T1000 (cell line): Measurements from ENCODE around the gene P2RY6.
A peak's percentile ranks its signal among the peaks of the same experiment; 100 is the strongest.

Experiments used
- DNase-seq: peaks from one replicate; lab custom pipeline; 2025; ENCODE audit warnings: mixed read lengths; lab: John Stamatoyannopoulos, UW

Gene P2RY6

DNA sequence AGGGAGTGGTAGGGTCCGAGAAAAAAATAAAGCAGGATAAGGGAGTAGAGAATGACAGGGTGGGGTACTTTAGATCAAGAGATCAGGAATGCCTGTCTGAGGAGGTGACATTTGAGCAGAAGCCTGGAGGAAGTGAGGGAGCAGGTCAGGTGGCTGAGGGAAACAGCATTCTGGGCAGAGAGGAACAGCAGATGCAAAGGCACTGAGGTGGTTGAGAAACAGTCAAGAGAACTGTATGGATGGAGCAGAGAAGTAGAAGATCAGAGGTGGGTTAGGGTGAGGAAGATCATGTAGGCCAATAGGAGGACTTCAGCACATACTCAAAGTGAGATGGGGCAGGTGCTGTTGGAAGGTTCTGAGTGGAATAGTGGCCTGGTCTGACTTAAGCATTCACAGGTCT lies 44.3 kb downstream of the P2RY6 start:
- no peak for DNase-seq

DNA sequence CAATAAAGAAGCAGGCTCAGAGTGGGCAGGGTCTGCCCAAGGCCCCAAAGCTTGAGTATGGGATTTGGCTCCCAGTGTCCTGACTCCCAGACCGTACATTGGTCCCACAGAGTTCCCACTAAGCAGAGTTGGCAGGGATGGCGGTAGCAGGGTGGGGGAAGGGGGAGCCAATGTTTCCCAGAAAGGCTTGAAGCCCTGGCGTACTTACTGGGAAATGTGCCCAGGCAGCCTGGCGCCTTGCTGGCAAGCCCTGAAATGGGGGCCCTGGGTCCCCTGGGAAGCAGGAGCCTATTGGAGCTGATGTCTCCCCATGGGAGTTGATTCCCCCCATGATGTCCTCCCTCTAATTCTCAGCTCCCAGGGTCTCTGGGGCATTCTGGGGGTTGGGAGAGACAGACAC lies 45.2 kb downstream of the P2RY6 start:
- DNase-seq, result no peak

DNA sequence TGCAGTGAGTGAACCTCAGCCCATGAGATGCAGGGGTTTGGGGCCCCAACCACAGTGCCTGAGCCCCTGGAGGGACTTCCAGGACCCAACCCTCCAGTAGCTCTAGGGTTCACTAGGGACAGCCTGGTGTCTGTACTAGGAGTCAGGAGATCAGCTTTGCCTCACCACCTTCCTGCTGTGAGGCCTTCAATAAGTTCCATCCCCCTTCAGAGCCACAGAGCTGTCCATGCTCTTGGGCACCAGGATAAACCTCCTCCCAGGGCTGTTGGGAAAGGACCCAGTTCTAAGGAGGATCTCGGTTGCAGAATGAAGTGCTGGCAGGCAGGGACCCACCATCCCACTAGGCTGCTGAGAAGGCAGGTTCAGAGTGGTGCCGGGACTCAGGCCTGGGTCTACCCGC lies 45.7 kb downstream of the P2RY6 start:
- DNase-seq, result no peak

DNA sequence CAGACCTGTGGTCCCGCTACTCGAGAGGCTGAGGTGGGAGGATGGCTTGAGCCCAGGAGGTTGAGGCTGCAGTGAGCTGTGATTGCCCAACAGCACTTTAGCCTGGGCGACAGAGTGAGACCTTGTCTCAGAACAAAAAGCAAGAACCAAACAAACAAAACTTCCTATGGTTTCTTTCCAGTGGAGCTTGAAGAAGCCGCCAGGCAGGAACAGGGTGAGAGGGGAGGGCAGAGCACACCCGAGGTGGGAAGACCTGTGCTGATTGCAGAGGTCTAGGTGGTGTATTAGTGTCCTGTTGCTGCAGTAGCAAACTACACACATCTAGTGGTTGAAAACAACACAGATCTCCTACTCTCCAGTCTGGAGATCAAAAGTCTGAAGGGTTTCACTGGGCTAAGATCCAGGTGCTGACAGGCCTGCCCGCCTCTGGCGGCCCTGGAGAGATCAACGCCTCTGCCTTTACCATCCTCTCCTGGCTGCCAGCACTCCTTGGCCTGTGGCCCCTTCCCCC lies 46.4 kb downstream of the P2RY6 start:
- DNase-seq, result no peak

DNA sequence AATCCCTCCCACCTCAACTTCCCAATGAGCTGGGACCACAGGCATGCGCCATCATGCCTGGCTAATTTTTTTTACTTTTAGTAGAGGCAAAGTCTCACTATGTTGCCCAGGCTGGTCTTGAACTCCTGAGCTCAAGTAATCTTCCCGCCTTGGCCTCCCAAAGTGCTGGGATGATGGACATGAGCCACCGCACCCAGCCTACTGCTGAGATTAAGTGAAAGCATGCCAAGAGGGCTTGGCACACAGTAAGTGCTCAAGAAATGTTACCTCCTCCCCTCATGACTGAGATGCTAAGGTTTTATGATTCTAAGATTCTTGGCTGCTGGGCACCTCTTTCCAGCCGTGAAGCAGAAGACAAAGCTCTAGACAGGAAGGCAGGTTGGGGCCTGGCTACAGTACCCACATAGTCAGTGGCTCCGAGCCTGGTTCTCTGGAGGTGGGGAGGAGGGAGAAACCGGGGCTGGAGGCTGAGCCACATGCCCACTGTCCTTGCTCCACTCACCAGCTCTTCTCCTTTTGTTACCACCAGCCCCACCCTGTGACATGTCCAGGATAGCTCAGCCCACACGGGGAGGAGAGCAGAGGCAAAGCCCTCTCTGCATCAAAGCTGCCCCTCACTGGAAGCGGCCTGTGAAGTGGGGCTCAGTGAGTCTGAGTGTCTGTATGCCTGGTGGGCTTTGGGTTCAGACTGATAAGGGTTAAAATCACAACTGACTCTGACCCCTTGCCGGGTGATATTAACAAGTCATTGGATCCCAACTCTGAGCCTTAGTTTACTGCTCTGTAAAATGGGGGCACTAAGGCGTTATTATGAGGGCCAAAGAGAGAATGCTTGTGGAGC lies 48.8 kb downstream of the P2RY6 start:
- DNase-seq, result no peak

DNA sequence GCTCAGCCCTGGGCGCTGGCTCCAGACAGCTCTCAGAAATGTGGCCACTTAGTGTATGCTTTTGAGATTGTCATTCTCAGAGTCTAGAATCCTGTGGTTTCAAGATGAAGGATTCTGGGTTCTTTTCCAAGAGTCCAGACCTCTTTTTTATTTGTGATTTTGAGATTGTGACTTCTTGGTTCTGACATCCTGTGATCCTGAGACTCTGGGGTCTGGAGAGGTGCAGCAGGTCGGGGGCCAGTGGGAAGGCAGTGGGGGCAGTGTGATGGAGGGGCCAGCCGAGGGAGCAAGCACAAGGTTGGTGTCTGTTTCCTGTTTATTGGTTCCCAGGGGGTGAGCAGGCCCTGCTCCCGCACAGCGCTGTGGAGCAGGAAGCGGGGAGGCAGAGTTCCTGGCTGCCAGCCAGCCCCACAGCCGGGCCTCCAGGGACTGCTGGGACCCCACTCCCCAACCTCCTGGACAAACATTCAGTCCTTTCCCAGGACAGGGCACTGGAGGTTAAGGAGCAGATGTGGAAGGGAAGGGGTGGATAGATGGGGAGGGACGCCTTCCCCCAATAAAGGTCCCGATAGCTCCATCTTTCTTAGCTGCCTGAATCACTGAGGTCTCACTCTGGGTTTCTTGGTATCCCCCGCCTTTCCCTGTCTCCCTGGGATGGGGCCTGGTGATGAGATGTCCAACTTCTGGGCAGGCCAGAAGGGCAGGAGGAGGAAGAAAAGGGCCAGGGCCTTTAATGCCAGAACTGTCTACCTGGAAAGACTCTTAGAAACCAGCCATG lies 49.7 kb downstream of the P2RY6 start:
- no peak for DNase-seq

DNA sequence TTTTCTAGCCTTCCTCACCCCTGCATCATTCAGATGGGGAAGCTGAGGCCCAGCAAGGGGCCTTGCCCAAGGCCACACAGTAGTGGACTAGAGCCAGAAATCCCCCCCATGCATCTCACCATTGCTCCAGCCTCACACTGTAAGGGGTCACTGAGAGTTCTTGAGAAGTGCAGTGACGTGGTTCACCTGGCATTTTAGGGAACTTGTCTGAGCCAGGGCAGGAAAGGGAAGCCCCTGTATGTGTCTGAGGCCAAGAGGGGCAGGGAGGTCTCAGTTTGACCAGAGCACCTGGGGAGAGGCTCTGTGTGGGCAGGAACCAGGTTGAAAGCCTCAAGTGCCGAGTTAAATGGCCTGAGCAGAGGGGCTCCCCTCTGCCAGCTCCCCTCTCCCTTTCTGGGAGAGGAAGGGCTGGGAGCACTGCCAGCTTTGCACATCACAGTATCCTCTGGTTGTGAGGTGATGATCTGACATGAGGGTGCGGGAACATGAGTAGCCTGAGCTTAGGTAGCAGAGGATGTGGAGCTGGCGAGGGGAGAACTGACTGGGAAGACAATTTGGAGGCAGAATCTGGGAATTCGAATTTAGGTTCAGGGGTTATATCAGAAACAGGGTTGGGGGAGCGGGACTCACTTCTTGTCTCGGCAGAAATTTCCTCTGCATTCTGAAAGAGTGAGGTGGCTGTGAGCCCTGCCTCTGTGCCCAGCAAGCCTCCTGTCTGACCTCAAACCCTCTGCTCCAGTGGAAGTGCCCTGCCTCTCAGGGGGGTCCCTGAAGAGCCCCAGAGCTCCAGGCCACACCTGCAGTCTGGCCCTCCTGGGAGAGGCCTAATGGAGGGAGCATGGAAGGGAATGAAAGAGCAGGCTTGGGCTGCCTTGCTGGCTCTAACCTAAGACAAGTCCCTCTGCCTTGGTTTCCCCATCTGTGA lies 50.5 kb downstream of the P2RY6 start:
- DNase-seq, result no peak

DNA sequence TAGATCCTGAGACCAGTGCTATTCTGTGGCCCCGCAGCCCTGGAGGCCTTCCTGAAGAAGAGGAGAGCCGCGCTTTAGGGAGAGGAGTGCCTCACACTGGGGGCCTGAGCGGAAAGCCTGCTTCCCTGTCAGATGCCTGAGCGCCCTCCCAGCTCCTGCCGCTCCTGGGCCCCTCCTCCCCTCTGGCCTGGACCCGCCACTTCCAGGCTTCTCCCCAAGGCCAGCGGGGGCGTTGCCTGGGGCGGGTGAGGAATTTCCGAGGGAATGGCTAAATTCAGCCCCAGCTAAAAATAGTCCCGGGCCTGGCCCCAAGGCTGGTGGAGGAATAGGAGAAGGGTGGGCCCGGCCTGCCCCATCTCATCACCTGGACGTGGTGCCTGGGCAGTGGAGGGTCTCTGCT lies 51.3 kb downstream of the P2RY6 start:
- peak; percentile 21 for DNase-seq

DNA sequence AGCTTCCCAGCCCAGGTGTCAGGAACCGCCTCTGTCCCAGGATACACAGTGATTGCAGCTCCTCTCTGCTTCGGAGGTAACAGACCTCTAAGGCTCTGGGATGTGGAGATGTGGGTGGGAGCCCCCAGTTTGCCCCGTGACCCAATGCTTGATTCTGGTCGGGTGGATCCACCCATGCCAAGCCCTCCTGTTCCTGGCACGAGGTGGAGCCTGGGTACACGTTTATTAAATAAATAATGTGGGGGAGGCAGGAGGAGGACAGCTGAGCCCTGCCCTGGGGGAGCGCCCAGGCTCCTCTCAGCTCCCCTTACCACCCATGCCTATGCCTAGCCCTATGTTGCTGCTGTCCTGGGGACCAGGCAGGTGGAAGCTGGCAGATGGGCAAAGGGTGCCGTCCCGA lies 52.0 kb downstream of the P2RY6 start:
- DNase-seq, result no peak

DNA sequence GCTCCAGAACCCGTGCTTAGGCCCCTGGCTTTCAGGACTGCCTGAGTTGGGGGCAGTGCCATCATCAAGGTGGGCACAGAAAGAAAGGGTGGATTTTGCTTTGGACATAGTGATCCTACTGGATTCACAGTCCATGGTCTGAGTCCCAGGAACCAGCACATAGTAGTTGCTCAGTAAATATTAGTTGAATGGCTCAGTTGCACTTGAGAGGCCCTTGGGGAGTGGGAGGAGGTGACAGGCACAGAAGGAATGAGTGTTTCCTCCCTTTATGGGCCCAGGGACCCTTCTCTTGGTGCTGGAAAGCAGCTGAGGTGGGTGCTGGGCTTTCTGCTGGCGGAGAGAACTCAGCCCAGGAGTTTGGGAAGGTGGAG lies 52.5 kb downstream of the P2RY6 start:
- DNase-seq, result no peak

DNA sequence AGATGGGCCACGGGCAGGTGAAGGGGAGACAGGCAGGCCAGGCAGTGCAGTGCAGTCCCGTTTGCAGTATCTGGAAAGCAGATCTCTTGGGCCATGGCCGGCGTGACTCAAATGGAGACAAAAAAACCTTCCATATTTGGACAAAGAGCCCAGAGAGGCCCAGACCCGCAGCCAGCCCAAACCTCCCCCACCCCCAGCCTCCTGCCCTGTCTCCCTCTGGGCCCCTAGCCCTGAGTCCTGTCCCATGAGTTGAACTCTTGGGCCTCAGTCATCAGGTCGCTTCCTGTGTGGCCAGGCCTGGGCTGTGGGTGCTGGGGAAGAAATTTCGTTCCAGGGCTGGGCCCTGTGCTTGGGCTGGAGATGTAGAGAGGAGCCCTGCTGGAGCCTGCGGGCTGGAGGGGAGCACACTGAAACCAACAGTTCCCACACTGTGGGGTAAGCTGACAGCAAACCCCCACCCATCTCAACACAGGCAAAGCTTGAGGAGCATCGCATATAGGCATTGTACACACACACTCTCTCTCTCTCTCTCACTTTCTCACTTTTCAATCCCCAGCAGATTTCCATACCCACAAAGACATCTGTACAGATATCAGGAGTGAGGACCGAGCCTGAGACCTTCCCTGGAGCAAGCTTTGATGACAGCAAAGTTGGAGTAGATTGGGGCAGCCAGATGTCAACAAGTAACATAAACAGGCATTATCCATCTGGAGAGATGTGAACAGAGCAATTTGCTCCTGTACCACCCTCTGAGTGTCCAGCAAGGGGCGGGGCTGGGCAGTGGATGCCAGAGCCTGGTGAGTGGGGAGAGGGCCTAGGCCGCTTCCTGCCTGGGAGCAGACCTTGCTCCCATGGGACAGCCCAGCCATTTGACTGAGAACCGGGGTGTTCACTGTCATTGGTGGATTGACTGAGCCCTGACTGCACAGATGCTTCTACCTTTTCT lies 53.2 kb downstream of the P2RY6 start:
- DNase-seq, result no peak

DNA sequence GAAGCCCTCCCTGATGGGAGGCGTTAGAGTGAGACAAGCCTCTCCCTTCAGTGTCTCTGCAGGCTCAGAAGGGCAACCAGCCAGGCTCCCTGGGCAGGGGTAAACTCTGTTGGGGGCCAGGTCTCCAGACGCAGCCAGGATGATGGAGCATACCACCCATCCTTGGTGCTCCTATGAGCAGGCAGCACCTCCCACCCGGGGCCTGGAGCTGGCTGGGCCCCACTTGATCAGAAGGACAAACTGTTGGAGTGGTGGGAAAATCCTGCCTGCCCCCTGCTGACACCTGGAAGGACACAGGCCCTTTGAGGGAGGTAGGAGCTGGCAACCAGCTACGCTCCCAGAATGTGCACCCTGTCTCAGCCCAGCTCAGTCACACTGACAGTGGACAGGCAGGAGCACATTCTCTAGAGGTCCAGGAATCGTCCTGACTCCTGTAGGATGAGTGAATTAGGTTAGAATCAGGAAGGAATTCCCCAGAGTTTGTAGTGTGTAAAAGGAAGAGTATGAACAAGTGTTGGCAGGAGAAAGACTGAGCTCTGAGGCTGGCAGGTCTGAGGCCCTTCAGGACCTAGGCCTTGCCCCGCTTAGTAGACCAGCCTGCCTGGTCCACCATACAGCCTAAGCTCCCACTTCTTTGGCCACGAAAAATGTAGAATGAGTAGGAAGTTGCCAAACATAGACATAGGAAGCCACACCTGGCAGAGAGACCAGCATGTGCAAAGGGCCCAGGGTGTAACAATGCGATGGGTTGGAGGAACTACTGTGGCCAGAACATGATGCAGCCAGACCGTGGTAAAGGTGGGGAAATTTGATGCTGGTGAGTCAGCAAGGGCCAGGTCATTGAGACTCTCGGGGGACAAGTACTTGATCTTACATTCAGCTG lies 55.0 kb downstream of the P2RY6 start:
- no peak for DNase-seq

DNA sequence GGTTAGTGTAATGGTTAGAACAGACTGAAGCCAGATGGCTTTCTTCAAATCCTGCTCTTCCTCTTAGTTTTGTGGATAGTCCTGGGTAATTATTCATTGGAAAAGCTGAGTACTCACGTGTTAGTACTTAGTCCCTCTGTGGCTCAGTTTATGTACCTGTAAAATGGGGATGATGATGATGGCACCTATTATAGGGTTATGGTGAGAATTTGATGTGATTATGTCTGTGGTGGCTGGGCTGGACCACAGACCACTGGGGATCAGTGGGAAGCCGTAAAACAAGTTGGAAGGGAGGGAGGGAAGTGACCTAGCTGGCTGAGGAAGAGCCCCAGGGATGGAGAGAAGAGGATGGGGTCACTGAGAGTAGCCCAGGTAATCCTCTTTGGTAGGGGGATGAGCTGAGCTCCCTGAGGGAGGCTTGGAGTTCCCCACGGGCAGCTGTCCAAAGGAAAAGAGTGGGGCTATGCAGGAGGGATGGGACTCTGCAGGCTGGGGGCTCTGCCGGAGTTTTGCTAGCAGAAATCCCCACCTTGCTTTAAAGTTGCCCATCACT lies 55.8 kb downstream of the P2RY6 start:
- no peak for DNase-seq

DNA sequence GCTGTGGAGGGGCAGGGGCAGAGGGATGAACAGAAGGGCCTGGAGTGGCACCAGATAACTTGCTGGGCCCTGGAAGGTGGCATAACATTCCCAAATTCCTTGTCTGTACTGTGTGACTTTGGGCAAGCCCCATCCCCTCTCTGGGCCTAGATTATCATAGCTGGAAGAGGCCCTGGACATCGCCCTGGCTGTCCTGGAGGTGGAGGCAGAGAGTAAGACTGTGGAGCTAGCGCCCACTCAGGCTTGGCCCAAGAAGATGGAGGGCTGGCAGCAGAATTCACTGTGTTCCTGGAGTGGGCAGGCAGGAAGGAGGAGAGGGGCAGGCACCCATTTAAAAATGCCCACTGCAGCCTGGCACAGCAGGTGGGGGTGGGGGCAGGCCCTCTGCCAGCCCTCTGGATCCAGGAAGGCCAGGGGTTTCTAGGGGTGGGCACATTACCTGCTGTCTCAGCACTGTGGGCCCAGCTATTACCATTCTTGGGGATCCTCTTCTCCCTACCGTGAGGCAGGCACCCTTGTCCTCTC lies 58.5 kb downstream of the P2RY6 start:
- no peak for DNase-seq

DNA sequence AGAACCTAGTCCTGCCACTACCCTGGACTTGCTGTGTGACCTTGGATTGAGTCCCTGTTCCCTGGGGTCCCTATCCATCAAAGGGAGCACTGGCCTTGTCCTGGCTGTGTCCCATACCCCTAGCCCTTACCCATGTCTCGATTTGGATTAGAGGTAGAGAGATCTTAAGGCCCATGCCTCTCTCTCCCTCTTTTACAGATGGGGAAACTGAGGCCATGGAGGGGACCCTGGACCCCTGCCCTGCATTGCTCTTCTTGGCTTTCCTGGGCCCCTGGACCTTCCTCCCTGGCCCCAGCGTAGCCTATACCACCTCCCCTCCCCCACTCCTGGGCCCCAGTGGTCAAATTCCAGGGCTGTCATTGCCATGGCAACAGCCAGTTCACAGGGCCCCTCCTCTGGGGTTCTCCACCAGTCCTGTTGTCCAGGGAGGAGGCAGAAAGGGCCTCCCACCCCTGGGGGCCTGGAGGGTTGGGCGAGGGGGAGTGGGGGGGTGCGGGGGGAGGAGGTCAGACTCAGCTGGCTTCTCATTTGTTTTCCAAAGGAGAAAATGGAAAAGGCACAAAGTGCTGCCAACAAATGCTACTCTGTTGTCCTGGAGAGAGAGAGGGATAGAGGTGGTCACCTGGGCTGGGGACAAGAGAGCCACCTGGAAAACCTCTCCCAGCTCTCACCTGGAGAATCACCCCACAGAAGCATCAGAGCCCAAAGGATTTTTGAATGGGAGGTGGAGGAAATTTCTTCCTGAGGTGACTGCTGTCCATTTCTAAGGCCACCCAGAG lies 59.2 kb downstream of the P2RY6 start:
- DNase-seq, result no peak

DNA sequence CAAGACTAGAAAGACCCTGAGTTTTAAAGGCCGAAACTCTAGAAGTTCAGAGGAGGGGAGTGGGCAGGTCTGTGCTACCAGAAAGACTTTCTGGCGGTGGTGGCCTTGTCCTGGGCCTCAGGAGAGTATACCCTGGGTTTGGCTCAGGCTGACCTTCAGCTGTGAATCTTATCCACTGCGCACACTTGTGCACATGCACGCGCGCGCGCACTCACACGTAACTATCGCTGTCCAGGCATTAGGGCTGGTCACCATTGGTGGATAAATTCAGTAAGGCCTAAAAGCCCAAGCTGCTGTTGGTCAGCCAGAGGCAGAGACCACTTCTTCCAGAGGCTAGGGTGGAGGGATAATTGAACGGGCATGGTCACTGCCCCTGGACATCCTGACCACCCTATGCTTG lies 61.0 kb downstream of the P2RY6 start:
- no peak for DNase-seq

DNA sequence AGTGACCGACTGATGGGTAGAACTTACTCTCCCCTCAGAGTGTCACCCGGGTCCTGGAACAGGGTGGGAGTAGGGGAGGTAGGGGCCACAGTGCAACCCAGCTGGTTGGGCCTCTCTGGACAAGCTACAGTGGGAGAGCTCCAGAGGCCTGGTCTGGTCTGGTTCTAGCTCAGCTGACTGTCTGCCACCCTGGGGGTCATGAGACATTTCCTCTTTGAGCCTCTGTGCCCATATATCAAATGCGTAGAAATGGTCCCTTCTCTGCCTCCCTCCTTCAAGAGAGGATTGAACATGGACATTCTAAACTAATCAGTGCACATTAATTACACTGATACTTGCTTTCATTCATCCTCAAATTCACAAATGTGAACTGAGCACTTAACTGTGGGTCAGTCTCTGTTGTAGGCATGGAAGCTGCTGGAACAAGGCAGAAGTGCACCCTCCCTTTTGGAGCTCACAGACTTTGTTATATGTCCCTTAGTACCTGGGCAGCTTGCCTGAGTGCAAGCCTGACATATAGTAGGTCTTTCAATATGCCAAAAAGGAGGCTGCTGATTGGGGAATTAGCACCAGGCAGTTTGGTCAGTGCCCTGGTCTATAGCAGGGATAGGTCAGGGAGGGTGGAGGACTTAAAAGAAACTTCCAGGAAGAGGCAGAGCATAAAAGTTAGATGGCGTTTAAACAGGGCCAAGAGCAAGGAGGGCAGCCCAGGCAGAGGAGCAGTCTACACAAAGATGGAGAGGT lies 61.7 kb downstream of the P2RY6 start:
- no peak for DNase-seq
